Activated B cell treated with CpG ODN at 0.5 μM for 24 hours (primary cell): Measurements from ENCODE around the gene POLR1D. TPM values are rescaled to one million over a fixed set of nuclear protein-coding genes. Genes with fewer than 3 reads are reported as not detected.

ENCODE experiments used
- ATAC-seq: fragments of 200-7000 bp; cut with Tn5 transposase; one replicate; pipeline ENCODE4 v1.10.0; 2021; ENCODE audit warnings: low read depth, mild to moderate bottlenecking, moderate library complexity
- CTCF ChIA-PET: fragments of 350-600 bp; sonication (Branson Sonifier 250); formaldehyde crosslinking; loops from one replicate; lab custom pipeline; 2021; ENCODE audit warnings: antibody characterized with exemption; lab: Charles Lee
- POLR2A ChIA-PET: fragments of 350-600 bp; sonication (Branson Sonifier 250); formaldehyde crosslinking; loops from one replicate; lab custom pipeline; 2021; ENCODE audit warnings: antibody characterized with exemption; lab: Charles Lee
- DNase-seq: peaks from one replicate; pipeline ENCODE4 v3.0.0; 2022
- H3K27ac Mint-ChIP-seq: one replicate; pipeline ENCODE4 v1.8.0; 2020; ENCODE audit warnings: mixed read lengths
- H3K27me3 Mint-ChIP-seq: one replicate; pipeline ENCODE4 v1.8.0; 2021; ENCODE audit warnings: mixed read lengths
- H3K36me3 Mint-ChIP-seq: one replicate; pipeline ENCODE4 v1.8.0; 2021; ENCODE audit warnings: low read depth, mixed read lengths
- H3K4me1 Mint-ChIP-seq: one replicate; pipeline ENCODE4 v1.8.0; 2021; ENCODE audit warnings: mixed read lengths
- H3K4me3 Mint-ChIP-seq: one replicate; pipeline ENCODE4 v1.8.0; 2020; ENCODE audit warnings: mild to moderate bottlenecking, mixed read lengths
- H3K9me3 Mint-ChIP-seq: one replicate; pipeline ENCODE4 v1.8.0; 2020; ENCODE audit warnings: mixed read lengths
- intact Hi-C: fragments of 100-400 bp; cut with micrococcal nuclease; formaldehyde crosslinking; loops from one replicate; pipeline ENCODE4 v1.15.1; 2024
- total RNA-seq: library from RNA; stranded (reverse); gene quantifications from 2 replicates; pipeline ENCODE4 v1.2.3, GENCODE V29; 2022
- TF ChIP-seq, protein P1 (sequence below): fragments of 200-600 bp; IDR thresholded peaks from one replicate; pipeline ENCODE4 v1.8.0; 2022; ENCODE audit warnings: antibody characterized with exemption, mild to moderate bottlenecking

The POLR1D gene, protein sequence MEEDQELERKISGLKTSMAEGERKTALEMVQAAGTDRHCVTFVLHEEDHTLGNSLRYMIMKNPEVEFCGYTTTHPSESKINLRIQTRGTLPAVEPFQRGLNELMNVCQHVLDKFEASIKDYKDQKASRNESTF
- 114 and 121 TPM in 2 replicates for total RNA-seq

DNA sequence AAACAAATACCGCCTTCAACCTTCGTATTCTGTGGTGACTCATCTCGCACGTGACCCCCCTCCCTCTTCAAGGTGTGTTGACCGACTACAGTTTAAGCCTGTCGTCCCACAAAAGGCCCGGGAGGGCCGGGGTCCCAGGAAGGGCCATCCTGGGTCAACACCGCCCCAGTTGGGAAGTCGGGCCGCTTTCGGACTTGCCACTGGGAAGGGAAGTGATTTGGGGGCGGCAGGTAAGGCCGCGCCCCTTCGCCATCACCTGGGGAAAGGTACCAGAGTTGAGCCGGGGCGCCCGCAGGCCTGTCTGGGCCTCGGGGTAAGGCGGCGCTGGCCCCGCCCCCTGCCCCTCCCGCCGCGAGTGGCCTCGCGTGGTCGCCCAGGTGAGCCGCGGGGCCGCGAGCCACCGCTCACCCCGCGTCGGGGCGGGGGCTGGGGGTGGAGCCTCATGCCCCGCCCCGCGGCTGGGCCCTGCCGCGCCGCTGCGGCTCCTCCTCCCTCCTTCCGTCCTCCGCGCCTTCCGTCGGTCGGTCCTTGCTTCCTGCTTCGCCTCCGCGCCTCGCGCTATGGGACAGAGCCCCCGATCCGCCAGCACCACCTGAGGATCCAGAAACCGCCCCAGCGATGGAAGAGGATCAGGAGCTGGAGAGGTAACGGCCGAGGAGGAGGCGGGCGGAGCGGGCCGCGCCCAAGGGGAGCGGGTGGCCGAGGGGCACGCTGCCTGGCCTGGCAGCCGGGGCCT lies at the start of gene POLR1D:
TSS of gene POLR1D (plus strand) at position 527 of the 736 bp plus-strand sequence. CDS start at position 619, 92 bp downstream.
- Mint-ChIP-seq H3K4me1 (peaks cover 62% of the 10 kb centered on the region), H3K4me3 (peak within 1 kb of the TSS; percentile 93), H3K36me3 (peaks cover 36% of the 10 kb centered on the region), H3K27ac (peak within 1 kb of the TSS; percentile 93), H3K9me3 (no peaks in the 10 kb centered on the region), H3K27me3 (no peaks in the 10 kb centered on the region)
- intact Hi-C loops, result loop anchor here (1.0 to 5.0 kb wide), 7 partner anchors 59 to 1036 kb away; partner anchors contain the start of gene POMP
- ATAC-seq, result peak; percentile 74
- TF ChIP-seq, protein P1, sequence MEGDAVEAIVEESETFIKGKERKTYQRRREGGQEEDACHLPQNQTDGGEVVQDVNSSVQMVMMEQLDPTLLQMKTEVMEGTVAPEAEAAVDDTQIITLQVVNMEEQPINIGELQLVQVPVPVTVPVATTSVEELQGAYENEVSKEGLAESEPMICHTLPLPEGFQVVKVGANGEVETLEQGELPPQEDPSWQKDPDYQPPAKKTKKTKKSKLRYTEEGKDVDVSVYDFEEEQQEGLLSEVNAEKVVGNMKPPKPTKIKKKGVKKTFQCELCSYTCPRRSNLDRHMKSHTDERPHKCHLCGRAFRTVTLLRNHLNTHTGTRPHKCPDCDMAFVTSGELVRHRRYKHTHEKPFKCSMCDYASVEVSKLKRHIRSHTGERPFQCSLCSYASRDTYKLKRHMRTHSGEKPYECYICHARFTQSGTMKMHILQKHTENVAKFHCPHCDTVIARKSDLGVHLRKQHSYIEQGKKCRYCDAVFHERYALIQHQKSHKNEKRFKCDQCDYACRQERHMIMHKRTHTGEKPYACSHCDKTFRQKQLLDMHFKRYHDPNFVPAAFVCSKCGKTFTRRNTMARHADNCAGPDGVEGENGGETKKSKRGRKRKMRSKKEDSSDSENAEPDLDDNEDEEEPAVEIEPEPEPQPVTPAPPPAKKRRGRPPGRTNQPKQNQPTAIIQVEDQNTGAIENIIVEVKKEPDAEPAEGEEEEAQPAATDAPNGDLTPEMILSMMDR, result no peak
- peak; percentile 84 for DNase-seq
- ChIA-PET POLR2A (interaction anchor here (0.6 to 4.0 kb wide), 25 partner anchors 9 to 1435 kb away, joined by 3 to 84 read pairs (median 5); partner anchors contain the start of genes GTF3A, MTIF3 and SLC46A3), CTCF (interaction anchor here (1.2 kb wide), 1 partner anchor 259 kb away, joined by 3 read pairs; no protein-coding TSS in a partner anchor)

DNA sequence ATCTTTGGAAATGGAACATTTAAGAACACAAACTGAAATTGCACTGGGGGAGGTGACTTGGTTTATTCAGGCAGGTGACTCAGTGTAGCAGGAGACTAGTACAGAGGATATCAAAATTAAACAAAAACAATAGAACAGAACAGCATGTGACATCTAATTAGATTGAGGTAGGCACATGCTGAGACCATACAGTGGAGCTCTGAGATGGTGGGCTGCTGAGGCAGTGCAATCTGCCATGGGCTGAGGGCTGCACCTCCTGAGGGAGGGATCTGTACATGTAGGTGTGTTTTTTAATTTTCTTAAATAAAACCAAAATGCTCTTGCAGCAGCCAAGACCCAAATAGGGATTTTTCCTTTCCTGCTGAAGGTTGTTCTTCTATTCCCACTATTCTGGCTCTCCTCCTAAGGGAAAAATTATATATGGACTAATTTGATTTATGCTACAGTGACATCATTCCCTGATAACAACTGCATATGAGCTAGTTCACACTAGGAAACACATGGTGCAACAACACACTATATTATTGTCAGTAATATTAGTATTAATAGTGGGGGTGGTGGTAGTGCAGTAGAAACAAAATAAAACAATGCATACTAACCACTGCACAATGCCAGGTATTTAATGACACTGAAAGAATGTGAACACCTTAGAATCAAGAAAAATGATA lies 49.3 kb upstream of the POLR1D start:
- ChIA-PET CTCF (no interaction called here), POLR2A (interaction anchor here (0.9 kb wide), 1 partner anchor 48 kb away, joined by 6 read pairs; the partner anchor contains the start of gene LNX2)
- no peak for DNase-seq
- Mint-ChIP-seq H3K27me3 (no peaks in the 10 kb centered on the region), H3K4me1 (peaks cover 5% of the 10 kb centered on the region), H3K4me3 (no peak overlapping the region), H3K9me3 (no peaks in the 10 kb centered on the region), H3K27ac (no peak overlapping the region), H3K36me3 (peaks cover 16% of the 10 kb centered on the region)
- ATAC-seq, result no peak
- TF ChIP-seq, protein P1, result no peak
- intact Hi-C loops, result no loop called here

DNA sequence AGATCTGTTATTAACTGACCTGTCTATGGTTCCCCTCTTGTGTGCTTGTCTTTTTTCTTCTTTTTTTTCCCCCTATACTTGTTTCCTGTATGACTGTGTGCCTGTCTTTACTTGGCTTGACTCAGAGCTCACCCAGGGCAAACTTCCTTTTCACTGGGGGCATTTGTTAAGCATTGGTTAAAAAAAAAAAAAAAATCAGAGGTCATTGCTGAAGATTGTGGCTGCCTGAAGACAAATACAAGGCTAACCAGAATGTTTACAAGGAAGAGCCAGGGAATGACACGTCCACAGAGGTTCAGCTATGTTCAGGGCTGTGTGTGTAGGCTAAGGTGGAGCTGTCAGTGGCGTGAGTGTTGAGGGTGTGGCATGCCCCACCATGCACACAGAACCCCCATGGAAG lies 48.4 kb upstream of the POLR1D start:
- ATAC-seq (no peak), DNase-seq (no peak)
- H3K36me3 Mint-ChIP-seq, result peaks cover 22% of the 10 kb centered on the region
- H3K4me3 Mint-ChIP-seq, result no peak overlapping the region
- TF ChIP-seq, protein P1, result no peak
- ChIA-PET CTCF (interaction anchor here (1.7 kb wide), 1 partner anchor 40 kb away, joined by 3 read pairs; no protein-coding TSS in a partner anchor), POLR2A (interaction anchor here (0.9 kb wide), 1 partner anchor 47 kb away, joined by 6 read pairs; the partner anchor contains the start of gene LNX2)
- H3K27ac Mint-ChIP-seq, result no peak overlapping the region
- H3K9me3 Mint-ChIP-seq, result no peaks in the 10 kb centered on the region
- intact Hi-C loops, result no loop called here
- peaks cover 5% of the 10 kb centered on the region for H3K4me1 Mint-ChIP-seq
- H3K27me3 Mint-ChIP-seq, result no peaks in the 10 kb centered on the region

DNA sequence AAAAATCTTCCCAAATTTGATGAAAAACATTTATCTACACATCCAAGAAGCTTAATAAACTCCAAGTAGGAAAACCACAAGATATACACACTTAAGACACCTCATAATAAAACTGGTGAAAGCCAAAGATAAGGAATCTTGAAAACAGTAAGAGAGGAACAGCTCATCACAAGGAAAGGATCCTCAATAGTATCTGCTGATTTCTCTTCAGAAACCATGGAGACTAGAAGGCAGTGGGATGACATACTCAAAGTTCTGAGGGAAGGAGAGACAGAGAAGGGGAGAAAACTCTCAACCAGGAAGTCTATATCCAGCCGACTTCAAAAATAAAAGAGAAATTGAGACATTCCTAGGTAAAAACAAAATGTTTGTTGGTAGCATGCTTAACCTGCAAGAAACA lies 47.0 kb upstream of the POLR1D start:
- no peaks in the 10 kb centered on the region for H3K9me3 Mint-ChIP-seq
- no peaks in the 10 kb centered on the region for H3K27me3 Mint-ChIP-seq
- peaks cover 23% of the 10 kb centered on the region for H3K36me3 Mint-ChIP-seq
- H3K27ac Mint-ChIP-seq, result no peak overlapping the region
- ChIA-PET POLR2A (no interaction called here), CTCF (interaction anchor here (1.7 kb wide), 1 partner anchor 42 kb away, joined by 3 read pairs; no protein-coding TSS in a partner anchor)
- peaks cover 5% of the 10 kb centered on the region for H3K4me1 Mint-ChIP-seq
- no peak for ATAC-seq
- TF ChIP-seq, protein P1, result no peak
- no peak overlapping the region for H3K4me3 Mint-ChIP-seq
- no peak for DNase-seq
- intact Hi-C loops, result no loop called here
